DOHH2 (cell line): ENCODE results near the gene THTPA.
"Not testable (repeated sequence)": the region's sequence is repeated elsewhere in the genome, so short reads cannot be mapped to it uniquely, and the experiment has no call there.

Experiments used
- H3F3A ChIP-seq: fragments of 200-600 bp; sonication (generic), shearing (Covaris generic); 2 replicates; pipeline ENCODE4 v1.6.0; 2016; ENCODE audit warnings: antibody characterized with exemption, mild to moderate bottlenecking; ENCODE audit not compliant: control insufficient read depth, insufficient read depth
- H3K27ac ChIP-seq: fragments of 200-600 bp; sonication (generic); 2 replicates; pipeline ENCODE4 v1.5.1; 2014; ENCODE audit warnings: low read depth, mild to moderate bottlenecking, low read length, moderate library complexity
- H3K27me3 ChIP-seq: fragments of 200-600 bp; sonication (generic); 2 replicates; pipeline ENCODE4 v1.6.1; 2014; ENCODE audit warnings: mild to moderate bottlenecking, low read length, mixed read lengths; ENCODE audit not compliant: control insufficient read depth
- H3K36me3 ChIP-seq: fragments of 200-600 bp; sonication (generic); 2 replicates; pipeline ENCODE4 v1.6.1; 2014; ENCODE audit warnings: mild to moderate bottlenecking, low read length, moderate library complexity, mixed read lengths; ENCODE audit not compliant: control insufficient read depth
- H3K4me1 ChIP-seq: fragments of 200-600 bp; sonication (generic); 2 replicates; pipeline ENCODE4 v1.6.1; 2014; ENCODE audit warnings: mild to moderate bottlenecking, low read length, mixed read lengths; ENCODE audit not compliant: control insufficient read depth
- H3K4me2 ChIP-seq: fragments of 200-600 bp; sonication (generic); 2 replicates; pipeline ENCODE4 v1.6.0; 2014; ENCODE audit warnings: mild to moderate bottlenecking, low read length, moderate library complexity
- H3K4me3 ChIP-seq: fragments of 200-600 bp; sonication (generic); 2 replicates; pipeline ENCODE4 v1.5.1; 2014; ENCODE audit warnings: mild to moderate bottlenecking, low read length, mixed read lengths
- H3K79me2 ChIP-seq: fragments of 200-600 bp; sonication (generic); 2 replicates; pipeline ENCODE4 v1.6.1; 2014; ENCODE audit warnings: mild to moderate bottlenecking, low read length, mixed read lengths; ENCODE audit not compliant: control insufficient read depth
- H3K9me2 ChIP-seq: fragments of 200-600 bp; sonication (generic); replicated peaks from 2 replicates; pipeline ENCODE4 v1.6.1; 2014; ENCODE audit warnings: mild to moderate bottlenecking, low read length, mixed read lengths; ENCODE audit not compliant: control insufficient read depth
- H3K9me3 ChIP-seq: fragments of 200-600 bp; sonication (generic); 2 replicates; pipeline ENCODE4 v1.6.1; 2014; ENCODE audit warnings: antibody characterized with exemption, low read length, mixed read lengths; ENCODE audit not compliant: control insufficient read depth, insufficient read depth
- H4K20me1 ChIP-seq: fragments of 200-600 bp; sonication (generic); 2 replicates; pipeline ENCODE4 v1.6.0; 2014; ENCODE audit warnings: low read depth, mild to moderate bottlenecking, antibody characterized with exemption, low read length, moderate library complexity; ENCODE audit not compliant: control insufficient read depth, insufficient read depth
- EZH2phosphoT487 ChIP-seq: fragments of 200-600 bp; sonication (generic); IDR thresholded peaks from 2 replicates; pipeline ENCODE4 v1.6.1; 2017; ENCODE audit warnings: borderline replicate concordance, mild to moderate bottlenecking, antibody characterized with exemption, low read length, moderate library complexity, mixed read lengths
- TF ChIP-seq, protein P1 (sequence below): fragments of 200-600 bp; sonication (generic); IDR thresholded peaks from one replicate; pipeline ENCODE4 v1.5.1; 2014; ENCODE audit warnings: antibody characterized with exemption, mild to moderate bottlenecking, low read depth, low read length; ENCODE audit not compliant: poor library complexity, severe bottlenecking

Gene THTPA

DNA sequence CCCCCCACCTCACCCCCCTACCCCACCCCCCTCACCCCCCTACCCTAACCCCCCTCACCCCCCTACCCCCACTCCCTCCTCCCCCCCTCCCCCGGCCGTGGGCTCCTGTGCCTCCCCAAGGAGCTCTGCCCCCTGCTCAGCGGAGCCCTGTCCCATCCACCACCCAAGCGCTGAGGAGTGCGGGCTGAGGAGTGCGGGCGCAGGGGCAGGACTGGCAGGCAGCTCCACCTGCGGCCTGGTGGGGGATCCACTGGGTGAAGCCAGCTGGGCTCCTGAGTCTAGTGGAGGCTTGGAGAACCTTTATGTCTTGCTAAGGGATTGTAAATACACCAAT lies 24.8 kb downstream of the THTPA start:
- H3K27me3 ChIP-seq, result peaks cover 30% of the 10 kb centered on the region
- peaks cover 4% of the 10 kb centered on the region; the same call in 1 of the 2 replicates for H3K4me1 ChIP-seq
- no peak overlapping the region for H3K4me3 ChIP-seq
- H3K9me3 ChIP-seq, result no peaks in the 10 kb centered on the region
- no peaks in the 10 kb centered on the region for H3K9me2 ChIP-seq
- H3K36me3 ChIP-seq, result no peaks in the 10 kb centered on the region
- no peaks in the 10 kb centered on the region for H4K20me1 ChIP-seq
- no peak overlapping the region for H3K4me2 ChIP-seq
- H3K79me2 ChIP-seq, result no peaks in the 10 kb centered on the region
- no peak for TF ChIP-seq EZH2phosphoT487
- TF ChIP-seq, protein P1, sequence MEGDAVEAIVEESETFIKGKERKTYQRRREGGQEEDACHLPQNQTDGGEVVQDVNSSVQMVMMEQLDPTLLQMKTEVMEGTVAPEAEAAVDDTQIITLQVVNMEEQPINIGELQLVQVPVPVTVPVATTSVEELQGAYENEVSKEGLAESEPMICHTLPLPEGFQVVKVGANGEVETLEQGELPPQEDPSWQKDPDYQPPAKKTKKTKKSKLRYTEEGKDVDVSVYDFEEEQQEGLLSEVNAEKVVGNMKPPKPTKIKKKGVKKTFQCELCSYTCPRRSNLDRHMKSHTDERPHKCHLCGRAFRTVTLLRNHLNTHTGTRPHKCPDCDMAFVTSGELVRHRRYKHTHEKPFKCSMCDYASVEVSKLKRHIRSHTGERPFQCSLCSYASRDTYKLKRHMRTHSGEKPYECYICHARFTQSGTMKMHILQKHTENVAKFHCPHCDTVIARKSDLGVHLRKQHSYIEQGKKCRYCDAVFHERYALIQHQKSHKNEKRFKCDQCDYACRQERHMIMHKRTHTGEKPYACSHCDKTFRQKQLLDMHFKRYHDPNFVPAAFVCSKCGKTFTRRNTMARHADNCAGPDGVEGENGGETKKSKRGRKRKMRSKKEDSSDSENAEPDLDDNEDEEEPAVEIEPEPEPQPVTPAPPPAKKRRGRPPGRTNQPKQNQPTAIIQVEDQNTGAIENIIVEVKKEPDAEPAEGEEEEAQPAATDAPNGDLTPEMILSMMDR, result no peak
- H3F3A ChIP-seq, result no peaks in the 10 kb centered on the region
- no peak overlapping the region for H3K27ac ChIP-seq

DNA sequence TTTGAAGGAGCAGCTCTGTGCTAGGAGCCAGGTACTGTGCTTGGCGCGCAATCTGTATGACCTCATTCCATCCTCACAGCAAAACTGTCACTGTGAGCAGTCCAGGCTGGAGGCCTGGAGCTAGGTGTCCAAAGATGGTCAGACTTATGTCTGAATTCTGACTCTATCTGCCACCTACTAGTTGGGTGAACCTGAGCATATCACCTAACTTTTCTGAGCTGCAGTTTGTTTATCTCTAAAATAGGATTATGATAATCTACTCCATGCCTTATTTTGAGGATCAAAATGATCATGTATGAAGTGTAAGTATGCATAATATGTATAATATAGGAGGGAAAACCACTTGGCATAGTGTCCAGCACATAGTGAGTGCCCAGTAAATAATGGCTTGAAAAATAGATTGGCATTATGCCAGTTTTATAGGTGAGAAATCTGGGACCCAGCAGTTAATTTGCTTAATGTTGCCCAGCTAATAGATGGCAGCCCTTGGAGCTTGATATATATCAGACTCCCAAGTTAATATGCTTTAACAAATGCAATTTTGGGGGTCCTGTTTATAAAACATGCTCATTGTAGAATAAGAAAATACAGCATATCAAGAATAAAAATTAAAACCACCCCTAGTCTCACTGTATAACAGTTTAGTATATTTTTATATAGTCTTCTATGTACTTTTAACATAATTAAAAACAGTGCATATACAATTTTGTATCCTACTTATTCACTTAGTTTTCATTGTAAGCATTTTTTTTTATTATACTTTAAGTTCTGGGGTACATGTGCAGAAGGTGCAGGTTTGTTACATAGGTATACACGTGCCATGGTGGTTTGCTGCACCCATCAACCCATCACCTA lies 27.1 kb downstream of the THTPA start:
- Histone ChIP-seq H3K9me3 (no peaks in the 10 kb centered on the region), H4K20me1 (no peaks in the 10 kb centered on the region), H3K79me2 (no peaks in the 10 kb centered on the region), H3F3A (no peaks in the 10 kb centered on the region), H3K27me3 (peaks cover 17% of the 10 kb centered on the region), H3K9me2 (no peaks in the 10 kb centered on the region), H3K4me3 (no peak overlapping the region), H3K4me2 (no peak overlapping the region), H3K4me1 (peaks cover 4% of the 10 kb centered on the region; the same call in 1 of the 2 replicates), H3K36me3 (no peaks in the 10 kb centered on the region), H3K27ac (no peak overlapping the region)
- no peak for TF ChIP-seq EZH2phosphoT487
- TF ChIP-seq, protein P1, result no peak

DNA sequence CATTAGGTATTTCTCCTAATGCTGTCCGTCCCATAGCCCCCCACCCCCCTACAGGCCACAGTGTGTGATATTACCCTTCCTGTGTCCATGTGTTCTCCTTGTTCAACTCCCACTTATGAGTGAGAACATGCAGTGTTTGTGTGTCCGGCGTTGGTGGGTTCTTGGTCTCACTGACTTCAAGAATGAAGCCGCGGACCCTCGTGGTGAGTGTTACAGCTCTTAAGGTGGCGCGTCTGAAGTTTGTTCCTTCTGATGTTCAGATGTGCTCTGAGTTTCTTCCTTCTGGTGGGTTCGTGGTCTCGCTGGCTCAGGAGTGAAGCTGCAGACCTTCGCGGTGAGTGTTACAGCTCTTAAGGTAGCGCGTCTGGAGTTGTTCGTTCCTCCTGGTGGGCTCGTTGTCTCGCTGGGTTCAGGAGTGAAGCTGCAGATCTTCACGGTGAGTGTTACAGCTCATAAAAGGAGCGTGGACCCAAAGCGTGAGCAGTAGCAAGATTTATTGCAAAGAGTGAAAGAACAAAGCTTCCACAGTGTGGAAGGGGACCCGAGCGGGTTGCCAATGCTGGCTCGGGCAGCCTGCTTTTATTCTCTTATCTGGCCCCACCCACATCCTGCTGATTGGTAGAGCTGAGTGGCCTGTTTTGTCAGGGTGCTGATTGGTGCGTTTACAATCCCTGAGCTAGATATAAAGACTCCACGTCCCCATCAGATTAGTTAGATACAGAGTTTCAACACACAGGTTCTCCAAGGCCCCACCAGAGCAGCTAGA lies 27.9 kb downstream of the THTPA start:
- H3K4me2 ChIP-seq, H4K20me1 ChIP-seq, H3K79me2 ChIP-seq, H3K36me3 ChIP-seq, H3K4me3 ChIP-seq, H3K9me2 ChIP-seq, H3K4me1 ChIP-seq, H3K27ac ChIP-seq, H3K27me3 ChIP-seq, H3K9me3 ChIP-seq, H3F3A ChIP-seq: not testable (repeated sequence)

DNA sequence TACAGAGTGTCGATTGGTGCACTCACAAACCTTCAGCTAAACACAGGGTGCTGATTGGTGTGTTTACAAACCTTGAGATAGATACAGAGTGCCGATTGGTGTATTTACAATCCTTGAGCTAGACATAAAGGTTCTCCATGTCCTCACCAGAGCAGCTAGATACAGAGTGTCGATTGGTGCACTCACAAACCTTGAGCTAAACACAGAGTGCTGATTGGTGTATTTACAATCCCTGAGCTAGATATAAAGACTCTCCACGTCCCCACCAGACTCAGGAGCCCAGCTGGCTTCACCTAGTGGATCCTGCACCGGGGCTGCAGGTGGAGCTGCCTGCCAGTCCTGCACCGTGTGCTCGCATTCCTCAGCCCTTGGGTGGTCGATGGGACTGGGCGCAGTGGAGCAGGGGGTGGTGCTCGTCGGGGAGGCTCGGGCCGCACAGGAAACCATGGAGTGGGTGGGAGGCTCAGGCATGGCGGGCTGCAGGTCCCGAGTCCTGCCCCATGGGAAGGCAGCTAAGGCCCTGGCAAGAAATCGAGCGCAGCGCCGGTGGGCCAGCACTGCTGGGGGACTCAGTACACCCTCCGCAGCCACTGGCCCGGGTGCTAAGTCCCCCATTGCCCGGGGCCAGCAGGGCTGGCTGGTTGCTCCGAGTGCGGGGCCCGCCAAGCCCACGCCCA lies 28.6 kb downstream of the THTPA start:
- H4K20me1 ChIP-seq, H3K9me3 ChIP-seq, H3K79me2 ChIP-seq, H3K4me2 ChIP-seq, H3K4me1 ChIP-seq, H3K27me3 ChIP-seq, H3K36me3 ChIP-seq, H3K4me3 ChIP-seq, H3F3A ChIP-seq, H3K9me2 ChIP-seq, H3K27ac ChIP-seq: not testable (repeated sequence)
